Activated T-cell treated with anti-CD3 and anti-CD28 coated beads for 48 hours (primary cell): Measurements from ENCODE around the gene FARP1.
"Not testable (repeated sequence)": the region's sequence is repeated elsewhere in the genome, so short reads cannot be mapped to it uniquely, and the experiment has no call there.

Experiments used
- DNase-seq: peaks from one replicate; pipeline ENCODE4 v3.0.0-alpha.2; 2020; ENCODE audit warnings: low read depth

The FARP1 gene

GRCh38 chr13:98264877-98265276, 122.0 kb downstream of the FARP1 start:
- DNase-seq = no peak

- no peak for DNase-seq
Measured at GRCh38 chr13:98265692-98266551, 123.0 kb downstream of the FARP1 start.

DNA sequence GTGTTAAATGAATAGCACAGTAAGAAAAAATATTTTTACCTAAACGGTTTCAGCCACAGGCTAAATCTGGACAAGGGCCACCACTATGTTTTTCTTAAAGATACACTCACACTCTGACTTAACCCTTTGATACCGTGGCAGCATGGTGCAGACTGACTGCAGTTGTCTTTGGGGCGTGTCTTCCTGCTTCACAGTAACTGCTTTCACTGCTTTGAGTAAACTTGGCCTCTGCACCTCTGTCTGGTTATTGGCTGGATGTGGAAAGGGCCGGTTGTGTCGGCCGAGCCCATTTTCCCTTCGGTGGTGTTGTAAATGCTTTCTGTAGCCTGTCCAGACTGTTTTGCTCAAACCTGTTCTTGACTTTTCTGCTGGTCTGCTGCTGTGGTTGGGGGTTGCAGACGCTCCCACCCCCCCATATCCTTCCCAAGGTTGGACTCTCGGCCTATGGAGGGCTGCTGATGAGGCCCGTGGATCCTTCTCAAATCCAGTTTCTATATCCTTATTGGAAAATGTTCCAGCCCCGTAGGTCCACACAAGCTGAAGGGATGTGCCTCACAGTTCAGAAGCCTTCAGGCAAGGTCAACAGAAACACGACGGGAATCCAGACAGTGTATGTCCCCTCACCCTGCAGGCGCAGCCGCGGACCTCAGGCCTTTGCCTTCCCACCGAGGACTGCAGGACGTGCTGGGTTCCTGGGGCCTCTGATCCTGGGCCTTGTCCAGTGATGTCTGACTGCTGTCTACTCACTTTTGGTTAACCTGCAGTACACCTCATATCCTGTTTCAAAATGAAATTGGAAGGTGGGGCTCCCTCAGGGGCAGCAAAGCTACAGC, 124.4 kb downstream of the FARP1 start:
- DNase-seq = no peak

DNA sequence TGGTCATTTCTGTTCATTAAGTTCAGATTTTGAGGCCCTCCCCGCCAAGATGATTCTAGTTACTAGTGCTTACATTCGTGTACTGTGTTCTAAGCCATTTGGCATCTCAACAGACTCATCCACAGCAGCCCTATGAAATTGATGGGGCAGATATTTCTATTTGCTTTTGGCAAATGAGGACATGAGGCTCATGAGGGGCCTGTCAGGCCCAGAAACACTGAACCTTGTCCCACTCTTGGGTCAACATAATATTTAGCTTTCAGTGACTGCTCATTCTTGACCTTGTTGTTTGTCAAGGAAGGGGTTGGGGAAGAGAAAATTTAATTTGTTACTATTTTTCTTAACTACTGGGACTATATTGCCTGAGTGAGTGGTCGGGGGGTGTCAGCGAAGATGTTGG, 126.5 kb downstream of the FARP1 start:
- no peak for DNase-seq

DNA sequence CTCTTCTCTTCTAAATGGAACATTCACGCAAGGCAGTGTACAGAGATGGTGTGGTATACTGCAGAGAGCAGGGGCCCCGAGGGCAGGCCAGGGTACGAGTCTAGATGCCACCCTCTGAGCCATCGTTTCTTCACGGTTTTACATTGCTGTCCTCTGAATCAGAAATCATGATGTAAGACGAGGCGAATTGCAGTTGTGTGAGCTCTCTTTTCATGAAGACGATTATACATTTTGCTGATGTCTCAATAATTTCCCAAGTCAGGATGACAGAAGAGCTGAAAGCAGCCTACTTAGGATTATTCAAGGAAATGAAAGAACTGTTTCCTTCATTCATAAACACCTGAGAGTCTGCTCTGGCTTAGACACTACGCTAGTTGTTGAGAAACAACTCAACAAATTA, 127.9 kb downstream of the FARP1 start:
- no peak for DNase-seq

DNA sequence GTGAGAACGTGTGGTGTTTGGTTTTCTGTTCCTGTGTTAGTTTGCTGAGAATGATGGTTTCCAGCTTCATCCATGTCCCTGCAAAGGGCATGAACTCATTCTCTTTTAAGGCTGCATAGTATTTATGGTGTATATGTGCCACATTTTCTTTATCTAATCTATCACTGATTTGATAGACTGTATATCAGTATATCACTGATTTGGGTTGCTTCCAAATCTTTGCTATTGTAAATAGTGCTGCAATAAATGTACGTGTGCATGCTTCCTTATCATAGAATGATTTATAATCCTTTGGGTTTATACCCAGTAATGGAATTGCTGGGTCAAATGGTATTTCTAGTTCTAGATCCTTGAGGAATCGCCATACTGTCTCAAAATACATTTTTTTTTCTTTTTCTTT, 128.8 kb downstream of the FARP1 start:
- DNase-seq = not testable (repeated sequence)

- DNase-seq = no peak
Measured at GRCh38 chr13:98272549-98272948, 129.7 kb downstream of the FARP1 start.

GRCh38 chr13:98273067-98273823, 130.4 kb downstream of the FARP1 start:
- no peak for DNase-seq

DNA sequence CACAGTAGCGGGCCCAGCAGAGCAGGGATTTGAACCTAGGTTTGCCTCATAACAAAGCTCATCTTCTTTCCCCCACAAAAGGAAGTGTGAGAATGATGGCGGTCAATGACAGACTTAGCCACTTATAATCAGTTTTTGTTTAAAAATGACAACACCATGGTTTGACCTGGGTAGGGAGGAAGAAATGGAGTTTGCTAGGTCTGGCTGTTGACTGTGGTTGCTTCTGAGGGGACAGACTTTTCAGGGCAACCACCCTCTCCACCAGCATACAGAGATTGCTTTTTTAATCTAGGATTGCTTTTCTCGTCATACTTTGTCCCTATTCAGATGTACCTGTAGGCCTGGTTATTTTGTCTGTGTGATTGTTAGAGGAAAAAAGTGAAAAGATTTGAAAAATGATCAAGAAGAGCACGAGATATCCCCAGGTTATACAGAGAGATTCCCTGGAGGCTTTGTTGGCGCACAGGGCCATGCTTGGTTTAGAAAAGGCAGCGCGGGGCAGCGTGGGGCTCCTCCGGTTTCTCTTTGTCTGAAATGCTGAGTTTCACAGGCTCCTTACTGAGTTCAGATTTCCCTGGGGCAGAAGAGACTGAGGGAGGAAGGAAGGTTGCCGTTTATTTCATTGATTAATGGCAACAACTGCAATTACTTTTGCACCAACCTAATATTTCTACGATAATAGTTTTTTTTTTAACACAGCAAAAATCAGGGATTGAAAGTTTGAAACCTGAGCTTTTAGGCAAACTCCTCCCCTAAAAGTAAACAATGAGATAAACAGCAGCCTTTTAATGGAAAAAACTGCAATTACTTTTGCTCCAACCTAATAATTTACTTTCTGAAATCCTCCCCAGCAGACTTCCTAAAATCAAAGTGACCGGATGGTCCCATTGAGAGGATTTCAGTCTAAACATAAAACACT, 131.2 kb downstream of the FARP1 start:
- no peak for DNase-seq

DNA sequence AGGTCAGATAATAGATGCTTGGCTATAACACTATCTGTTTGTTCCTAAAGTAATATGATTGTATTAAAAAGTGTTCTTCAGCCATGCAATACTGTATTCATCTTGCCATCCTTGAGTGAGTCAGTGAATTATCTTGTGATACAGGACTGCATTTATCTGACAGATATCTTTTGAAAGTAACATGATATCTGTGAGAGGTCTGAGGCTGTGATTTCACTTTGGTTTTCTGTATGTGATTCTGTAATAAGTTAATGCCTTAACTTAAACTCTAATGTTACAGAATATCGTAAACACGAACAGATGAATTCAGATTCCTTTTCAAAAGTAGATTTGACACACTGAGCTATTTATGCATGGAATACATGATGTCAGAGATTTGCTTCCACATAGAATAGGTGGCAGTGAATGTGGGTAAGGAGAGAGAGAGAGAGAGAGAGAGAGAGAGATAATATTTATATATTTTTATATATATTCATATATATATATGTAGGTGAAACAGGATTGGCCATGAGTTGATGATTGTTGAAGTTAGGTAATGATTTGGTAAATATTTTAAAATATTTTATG, 132.1 kb downstream of the FARP1 start:
- DNase-seq = no peak

GRCh38 chr13:98275681-98276171, 132.8 kb downstream of the FARP1 start:
- DNase-seq = no peak

GRCh38 chr13:98276486-98276885, 133.6 kb downstream of the FARP1 start:
- DNase-seq = no peak

- DNase-seq = no peak
Measured at GRCh38 chr13:98278068-98278724, 135.3 kb downstream of the FARP1 start.

- DNase-seq = no peak
Measured at GRCh38 chr13:98279473-98280175, 136.7 kb downstream of the FARP1 start.

DNA sequence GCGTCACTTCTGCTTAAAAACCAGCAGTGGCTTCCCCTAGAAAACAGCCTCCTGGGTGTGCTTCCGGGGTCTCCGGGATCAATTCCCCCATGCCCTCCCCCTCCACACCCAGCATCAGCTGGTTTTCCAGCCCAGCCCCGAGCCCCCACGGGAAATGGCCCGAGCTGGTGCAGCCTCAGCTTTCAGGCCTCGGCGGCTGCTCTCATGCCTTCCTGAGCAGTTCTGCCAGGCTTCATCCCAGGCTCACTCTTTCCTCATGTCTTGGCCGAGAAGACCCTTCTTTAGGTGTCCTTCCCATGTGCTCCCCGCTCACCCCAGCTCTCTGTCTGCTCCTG, 137.2 kb downstream of the FARP1 start:
- no peak for DNase-seq

DNA sequence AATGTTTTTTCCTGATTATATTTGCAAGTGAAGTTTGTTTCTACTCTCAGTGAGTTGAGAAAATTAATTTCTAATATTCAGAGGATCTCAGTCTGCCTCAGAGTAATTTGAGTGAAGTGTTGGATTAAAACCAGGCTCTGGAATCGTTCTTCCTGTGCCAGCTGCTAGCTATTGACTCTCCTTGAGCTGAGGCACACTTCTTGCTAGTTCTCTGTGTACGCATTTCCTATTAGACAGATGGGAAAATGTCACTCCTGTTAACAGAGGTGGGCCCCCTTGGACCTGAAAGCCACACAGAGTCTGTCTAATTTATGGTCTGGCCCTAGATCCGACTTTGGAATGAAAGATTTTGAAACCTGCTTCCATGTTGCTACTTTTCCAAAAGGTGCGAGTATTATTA, 141.8 kb downstream of the FARP1 start:
- DNase-seq = no peak

- DNase-seq = no peak
Measured at GRCh38 chr13:98285317-98285716, 142.4 kb downstream of the FARP1 start.

DNA sequence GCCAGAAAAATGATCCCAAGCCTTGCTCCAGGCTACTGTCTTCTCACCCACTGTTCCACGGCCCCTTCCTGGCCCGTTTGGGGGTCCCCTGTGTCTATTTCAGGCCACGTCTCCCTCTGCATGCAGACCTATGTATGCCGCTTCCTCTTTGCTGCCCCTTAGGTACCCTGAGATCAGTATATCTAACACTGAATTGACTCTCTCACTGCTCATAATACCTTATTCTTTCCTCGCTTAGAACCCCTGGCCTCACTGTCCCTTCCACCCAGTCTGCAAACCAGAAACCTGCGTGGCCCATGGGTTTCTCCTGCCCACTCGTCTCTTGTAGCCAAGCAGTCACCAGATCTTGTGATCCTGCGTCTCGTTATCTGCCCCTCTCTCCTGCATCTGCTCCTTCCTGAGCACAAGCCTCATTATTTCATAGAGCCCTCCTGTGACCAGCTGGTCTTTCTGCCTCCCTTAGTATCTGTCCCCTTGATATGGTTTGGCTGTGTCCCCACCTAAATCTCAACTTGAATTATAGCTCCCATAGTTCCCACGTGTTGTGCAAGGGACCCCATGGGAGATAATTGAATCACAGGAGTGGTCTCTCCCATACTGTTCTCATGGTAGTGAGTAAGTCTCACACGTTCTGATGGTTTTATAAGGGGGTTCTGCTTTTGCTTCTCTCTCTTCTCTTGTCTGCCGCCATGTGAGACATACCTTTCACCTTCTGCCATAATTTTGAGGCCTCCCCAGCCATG, 143.1 kb downstream of the FARP1 start:
- no peak for DNase-seq

DNA sequence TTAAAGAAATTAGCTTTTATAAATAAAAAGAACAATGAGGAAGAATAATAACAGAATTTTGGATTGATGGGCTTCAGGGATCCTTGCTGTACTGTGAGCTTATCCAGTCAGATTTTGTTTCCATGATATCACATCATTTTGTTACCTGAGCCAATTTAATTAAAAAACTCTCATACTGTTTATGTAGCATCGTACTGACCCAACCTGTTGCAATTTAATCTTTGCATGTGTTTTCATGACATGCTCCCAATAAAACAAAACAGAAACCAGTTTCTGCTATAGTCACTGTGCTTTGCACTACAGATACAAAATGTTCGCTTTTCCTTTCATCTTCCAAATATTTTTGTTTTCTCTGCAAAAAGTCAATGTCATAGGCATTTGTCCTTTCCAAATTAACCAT, 143.9 kb downstream of the FARP1 start:
- DNase-seq = no peak
